ENCODE results near the gene PRRC2B.

Gene PRRC2B

DNA sequence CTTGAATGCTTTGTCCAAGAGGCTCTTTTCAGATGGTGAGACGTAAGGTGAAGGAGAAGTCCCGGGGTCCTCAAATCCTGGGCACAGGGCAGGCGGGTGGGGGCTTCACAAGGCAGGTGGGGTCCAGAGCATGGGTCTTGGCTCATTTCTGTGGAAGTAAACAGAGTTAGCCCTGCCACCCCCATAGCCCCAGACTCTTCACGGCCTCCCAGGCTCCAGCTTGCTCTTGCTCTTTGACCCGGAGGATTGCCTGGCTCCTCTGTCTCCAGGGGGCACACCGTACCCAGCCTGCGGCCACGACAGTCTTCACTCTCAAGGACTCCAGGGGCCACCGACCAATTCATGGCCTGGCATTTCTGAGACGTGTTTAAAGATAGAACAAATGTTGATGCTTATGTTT is 80.0 kb downstream of the PRRC2B start:
- no peak for DNase-seq

- no peak for DNase-seq
Observed at GRCh38 chr9:131474711-131475110, 80.8 kb downstream of the PRRC2B start.

DNA sequence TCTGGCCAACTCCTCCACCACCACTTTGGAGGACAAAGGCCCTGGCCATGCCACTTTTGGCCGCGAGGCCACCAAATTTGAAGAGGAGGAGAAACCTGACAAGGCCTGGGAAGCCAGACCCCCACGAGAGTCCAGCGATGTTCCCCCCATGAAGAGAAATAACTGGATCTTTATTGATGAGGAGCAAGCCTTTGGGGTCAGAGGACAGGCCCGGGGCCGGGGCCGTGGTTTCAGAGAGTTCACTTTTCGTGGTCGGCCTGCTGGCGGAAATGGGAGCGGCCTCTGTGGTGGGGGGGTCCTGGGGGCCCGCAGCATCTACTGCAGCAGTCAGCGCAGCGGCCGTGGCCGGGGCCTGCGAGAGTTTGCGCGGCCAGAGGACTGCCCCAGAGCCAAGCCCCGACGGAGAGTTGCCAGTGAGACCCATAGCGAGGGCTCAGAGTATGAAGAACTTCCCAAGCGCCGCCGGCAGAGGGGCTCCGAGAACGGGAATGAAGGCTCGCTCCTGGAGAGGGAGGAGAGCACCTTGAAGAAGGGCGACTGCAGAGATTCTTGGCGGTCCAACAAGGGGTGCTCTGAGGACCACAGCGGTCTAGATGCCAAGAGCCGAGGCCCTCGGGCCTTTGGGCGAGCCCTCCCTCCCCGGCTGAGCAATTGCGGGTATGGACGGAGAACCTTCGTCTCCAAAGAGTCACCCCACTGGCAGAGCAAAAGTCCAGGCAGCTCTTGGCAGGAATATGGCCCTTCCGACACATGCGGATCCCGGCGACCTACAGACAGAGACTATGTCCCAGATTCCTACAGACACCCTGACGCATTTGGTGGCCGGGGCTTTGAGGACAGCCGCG is 81.4 kb downstream of the PRRC2B start:
- no peak for DNase-seq

- no peak for DNase-seq
Observed at GRCh38 chr9:131475956-131476776, 82.3 kb downstream of the PRRC2B start.

DNA sequence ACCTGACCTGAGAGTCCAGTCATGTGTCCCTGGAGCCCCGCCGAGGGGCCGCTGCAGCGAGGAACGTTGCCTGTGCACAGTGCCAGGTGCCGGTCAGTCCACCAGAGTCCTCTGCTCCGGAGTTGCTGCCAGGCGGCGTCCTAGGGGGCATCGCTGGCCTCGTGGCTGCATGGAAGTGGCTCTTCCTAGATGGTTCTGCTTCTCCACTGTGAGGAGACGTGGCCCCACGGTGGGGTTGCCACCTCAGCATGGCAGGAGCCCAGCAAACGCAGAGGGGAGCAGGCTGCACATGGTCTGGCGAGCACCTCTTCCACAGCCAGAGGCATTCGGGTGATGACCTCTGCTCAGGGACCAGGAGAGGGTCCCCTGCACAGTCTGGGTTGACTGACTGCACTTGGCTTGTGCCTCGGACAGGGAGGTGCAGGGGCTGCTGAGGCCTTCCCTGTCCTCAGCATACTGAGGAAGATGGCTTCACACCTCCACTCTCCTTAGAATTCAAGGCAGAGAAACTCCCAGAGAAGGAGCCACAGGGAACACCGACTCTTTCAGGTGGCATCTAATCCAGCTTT is 83.0 kb downstream of the PRRC2B start:
- DNase-seq: no peak

GRCh38 chr9:131477367-131477766 is 83.5 kb downstream of the PRRC2B start:
- no peak for DNase-seq

- no peak for DNase-seq
Observed at GRCh38 chr9:131477816-131478419, 84.0 kb downstream of the PRRC2B start.

DNA sequence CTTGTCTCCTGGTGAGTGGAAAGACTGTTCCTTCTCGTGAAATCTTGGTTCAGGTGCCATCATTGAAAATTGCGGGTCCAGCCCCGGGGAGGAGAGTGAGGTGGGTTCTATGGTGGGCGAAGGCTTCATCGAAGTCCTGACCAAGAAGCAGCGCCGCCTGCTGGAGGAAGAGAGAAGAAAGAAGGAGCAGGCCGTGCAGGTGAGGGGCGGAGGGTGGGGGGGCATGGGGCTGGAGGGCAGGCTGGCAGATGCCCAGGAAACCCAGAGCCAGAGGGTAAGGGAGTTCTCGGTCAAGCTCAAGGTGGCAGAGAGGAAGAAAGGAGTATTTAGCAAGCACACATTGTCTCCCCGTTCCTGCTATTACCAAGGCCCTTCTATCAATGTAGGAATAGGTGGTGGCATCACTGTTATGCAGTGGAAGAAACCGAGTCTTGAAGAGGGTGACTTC is 84.6 kb downstream of the PRRC2B start:
- DNase-seq: no peak

GRCh38 chr9:131478911-131479310 is 85.0 kb downstream of the PRRC2B start:
- DNase-seq: no peak

- DNase-seq: no peak
Observed at GRCh38 chr9:131480258-131480657, 86.4 kb downstream of the PRRC2B start.

- DNase-seq: no peak
Observed at GRCh38 chr9:131481441-131482342, 87.8 kb downstream of the PRRC2B start.

- no peak for DNase-seq
Observed at GRCh38 chr9:131482343-131483006, 88.6 kb downstream of the PRRC2B start.

GRCh38 chr9:131483319-131484050 is 89.6 kb downstream of the PRRC2B start:
- no peak for DNase-seq

DNA sequence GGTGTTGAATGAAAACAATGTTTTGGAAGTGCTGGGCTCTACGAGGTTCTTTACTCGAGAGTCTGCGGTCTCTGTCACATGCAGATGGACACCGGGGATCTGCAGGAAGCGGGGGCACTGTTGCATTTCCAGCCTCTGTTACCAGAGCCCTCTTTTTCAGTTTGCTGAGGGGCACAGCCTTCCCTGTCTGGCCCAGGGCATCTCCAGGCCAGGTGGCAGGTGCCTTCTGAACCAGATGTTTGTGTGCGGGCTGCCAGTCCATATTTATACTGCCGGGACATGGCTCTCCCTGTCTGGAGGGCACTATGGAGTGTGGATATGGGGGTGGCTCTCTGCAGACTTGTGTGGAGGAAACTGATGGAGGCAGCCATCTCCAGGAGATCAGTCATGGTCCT is 90.2 kb downstream of the PRRC2B start:
- no peak for DNase-seq

DNA sequence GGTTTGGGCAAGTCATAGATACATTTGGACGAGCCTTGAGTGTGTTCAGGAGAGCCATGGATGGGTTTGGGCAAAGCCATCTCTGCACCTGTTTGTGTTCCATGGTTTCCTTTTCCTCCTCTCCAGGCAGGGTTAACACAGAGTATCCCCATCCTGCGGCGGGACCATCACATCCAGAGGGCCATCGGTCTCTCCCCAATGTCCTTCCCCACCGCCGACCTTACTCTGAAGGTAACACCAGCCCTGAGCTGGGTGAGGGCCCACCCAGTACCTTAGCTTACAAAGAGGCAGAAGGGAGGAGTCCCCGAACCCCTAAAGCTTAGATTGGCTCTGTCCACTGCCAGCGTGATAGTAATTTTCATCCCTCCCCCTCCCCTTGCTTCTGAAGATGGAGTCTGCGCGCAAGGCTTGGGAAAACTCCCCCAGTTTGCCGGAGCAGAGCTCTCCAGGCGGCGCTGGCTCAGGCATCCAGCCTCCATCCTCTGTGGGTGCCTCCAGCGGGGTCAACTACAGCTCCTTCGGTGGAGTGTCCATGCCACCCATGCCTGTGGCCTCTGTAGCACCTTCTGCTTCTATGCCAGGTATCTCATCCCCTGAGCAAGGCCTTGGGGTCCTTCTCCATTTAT is 90.8 kb downstream of the PRRC2B start:
- DNase-seq: no peak

DNA sequence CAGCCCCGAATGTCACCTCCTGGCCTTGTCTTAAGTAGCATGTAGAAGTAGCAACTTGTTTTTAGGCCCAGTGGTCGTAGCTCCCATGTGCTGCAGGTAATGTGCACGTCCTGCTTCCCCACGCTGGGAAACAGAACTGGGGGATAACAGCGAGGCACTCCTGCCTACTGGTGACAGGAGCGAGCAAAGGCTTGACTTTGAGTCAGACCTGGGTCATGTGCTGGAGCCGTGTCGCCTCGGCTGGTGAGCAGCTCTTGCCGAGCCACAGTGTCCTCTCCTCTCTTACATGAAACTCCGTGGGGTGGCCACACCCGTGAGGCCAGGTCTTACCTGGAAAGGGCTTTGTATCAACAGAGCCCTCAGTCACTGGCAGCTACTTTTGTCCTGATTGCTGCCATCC is 91.3 kb downstream of the PRRC2B start:
- no peak for DNase-seq

GRCh38 chr9:131485728-131486422 is 92.0 kb downstream of the PRRC2B start:
- DNase-seq: no peak

GRCh38 chr9:131487001-131487400 is 93.1 kb downstream of the PRRC2B start:
- no peak for DNase-seq

DNA sequence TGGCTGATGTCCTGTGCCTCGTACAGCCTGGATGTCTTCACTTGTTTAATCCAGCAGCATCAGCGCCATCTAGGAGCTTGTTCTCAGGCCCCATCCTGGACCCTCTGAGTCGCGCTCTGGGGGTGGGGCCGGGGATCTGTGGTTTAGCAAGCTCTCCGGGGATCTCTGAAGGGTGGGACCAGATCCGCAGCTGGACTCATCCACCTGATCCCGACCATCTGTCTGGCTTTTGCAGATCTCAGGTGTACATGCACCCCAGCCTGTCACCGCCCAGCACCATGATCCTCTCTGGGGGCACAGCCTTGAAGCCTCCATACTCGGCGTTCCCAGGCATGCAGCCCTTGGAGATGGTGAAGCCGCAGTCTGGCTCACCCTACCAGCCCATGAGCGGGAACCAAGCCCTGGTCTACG is 93.7 kb downstream of the PRRC2B start:
- no peak for DNase-seq

GRCh38 chr9:131490514-131490913 is 96.6 kb downstream of the PRRC2B start:
- no peak for DNase-seq

All from activated gamma-delta T cell (primary cell).